ENCODE results near the gene RUNX1. TPM values are rescaled to one million over a fixed set of nuclear protein-coding genes. Genes with fewer than 3 reads are reported as not detected.
A peak's percentile ranks its signal among the peaks of the same experiment; 100 is the strongest.

RUNX1 gene
- total and polyA plus RNA-seq, 8 donors, result 7.5 to 89.6 (median 10.8) TPM

DNA sequence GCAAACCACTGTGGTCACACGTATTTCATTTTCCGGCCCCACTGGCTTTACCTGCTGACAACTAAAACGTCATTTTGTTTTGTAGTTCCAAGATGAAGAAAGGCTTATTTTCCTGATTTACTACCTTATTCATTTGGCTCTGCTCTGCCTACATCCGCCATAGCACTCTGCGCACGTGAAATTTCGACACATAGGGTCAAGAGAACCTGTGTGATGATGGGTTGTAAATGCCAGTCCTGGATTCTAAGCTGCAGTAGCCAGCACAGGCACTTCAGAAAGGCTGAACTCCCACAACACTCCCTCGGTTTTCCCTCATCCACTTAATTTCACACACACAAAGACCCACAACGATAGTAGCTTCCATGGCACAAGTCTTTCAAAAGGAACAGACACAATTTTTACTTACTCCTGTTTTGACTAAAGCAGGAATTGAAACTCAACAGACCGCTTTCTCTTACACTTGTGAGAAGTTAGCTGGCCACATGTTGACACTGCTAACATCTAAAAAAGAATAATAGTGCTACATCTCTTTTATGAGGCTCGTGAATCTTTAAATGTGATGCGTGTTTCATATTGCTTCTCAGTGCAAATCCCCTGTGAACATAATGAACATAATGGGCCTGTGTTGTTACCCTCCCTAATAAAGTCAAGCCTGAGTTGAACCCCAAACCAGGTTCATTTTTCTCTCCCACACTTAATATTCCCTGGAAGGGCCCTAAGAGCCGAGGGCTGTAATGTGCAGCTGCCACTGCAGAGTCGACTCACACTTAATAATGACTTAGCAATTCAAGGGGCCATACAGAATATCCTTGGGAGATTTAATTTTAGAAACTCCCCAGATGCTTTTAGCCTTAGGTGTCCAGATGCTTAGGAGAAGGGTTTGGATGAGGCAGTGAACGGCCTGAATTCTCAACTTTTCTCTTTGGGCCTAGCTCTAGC is 1.5 kb upstream of the RUNX1 start:
- peak overlapping the region; percentile 58 to 77 for H3K27ac ChIP-seq
- H3K9me3 ChIP-seq, result no peaks in the 10 kb centered on the region
- intact Hi-C loops (cut with DNase I), result no loop called here
- DNase-seq (no peak), ATAC-seq (no peak)
- H3K4me3 ChIP-seq, result no peak overlapping the region
- TF ChIP-seq CTCF (IDR thresholded peaks at IDR 0.05), result no peak
- peaks cover 11 to 61% of the 10 kb centered on the region in 2 donors for H3K4me1 ChIP-seq
- H3K36me3 ChIP-seq, result no peaks in the 10 kb centered on the region
- H3K27me3 ChIP-seq, result no peaks in the 10 kb centered on the region

DNA sequence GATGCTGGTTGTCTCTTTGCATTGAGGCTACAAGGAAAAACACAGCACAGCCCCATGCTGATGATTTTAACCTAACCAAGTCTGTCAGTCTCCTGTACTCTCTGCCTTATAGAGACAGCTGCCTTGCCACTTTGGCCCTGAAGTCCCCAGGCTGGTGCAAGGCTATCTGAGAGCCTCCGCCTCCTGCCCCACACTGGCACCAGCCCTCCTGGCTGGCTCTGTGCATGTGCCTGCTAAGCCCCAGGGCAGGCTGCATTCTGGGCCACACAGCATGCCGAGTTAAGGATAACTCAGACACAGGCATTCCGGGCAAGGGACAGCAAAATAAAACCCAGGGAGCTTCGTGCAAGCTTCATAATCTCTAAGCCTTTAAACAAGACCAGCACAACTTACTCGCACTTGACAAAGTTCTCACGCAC is 910 bp downstream of the RUNX1 start:
- intact Hi-C loops (cut with DNase I), result no loop called here
- peaks cover 11 to 76% of the 10 kb centered on the region in 2 donors for H3K4me1 ChIP-seq
- TF ChIP-seq CTCF (IDR thresholded peaks at IDR 0.05), result no peak
- no peaks in the 10 kb centered on the region for H3K27me3 ChIP-seq
- H3K4me3 ChIP-seq, result peak overlapping the region; percentile 20 to 43
- peak overlapping the region; percentile 88 to 93 for H3K27ac ChIP-seq
- ATAC-seq (peak; percentile 29), DNase-seq (peak in 1 of 4 donors; percentile 84)
- no peaks in the 10 kb centered on the region for H3K9me3 ChIP-seq
- H3K36me3 ChIP-seq, result no peaks in the 10 kb centered on the region

DNA sequence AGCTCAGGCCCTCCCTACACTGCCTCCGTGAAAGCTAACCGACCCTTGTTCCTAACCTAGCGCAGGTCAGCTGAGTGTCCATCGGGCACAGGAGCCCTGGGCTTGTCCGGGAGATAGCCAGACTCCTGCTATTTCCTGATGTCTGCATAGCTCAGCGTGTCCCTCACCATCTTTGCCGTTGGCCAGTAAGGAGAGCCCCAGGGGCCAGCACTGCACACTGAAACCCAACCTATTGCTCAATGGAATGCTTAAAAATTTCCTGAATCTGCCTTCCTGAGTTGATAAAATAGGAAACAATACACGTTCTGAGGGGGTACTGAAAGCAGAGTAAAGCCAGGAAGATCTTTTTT is 2.2 kb downstream of the RUNX1 start:
- Histone ChIP-seq H3K4me3 (peak overlapping the region; percentile 12 to 43), H3K4me1 (peaks cover 11 to 71% of the 10 kb centered on the region in 2 donors), H3K9me3 (no peaks in the 10 kb centered on the region), H3K27ac (peak overlapping the region; percentile 79 to 93), H3K27me3 (no peaks in the 10 kb centered on the region), H3K36me3 (no peaks in the 10 kb centered on the region)
- TF ChIP-seq CTCF (IDR thresholded peaks at IDR 0.05), result no peak
- intact Hi-C loops (cut with DNase I), result no loop called here
- DNase-seq (peak in 1 of 4 donors; percentile 64), ATAC-seq (peak; percentile 9)

GRCh38 chr21:35046263-35046624 is 2.9 kb downstream of the RUNX1 start:
- no peaks in the 10 kb centered on the region for H3K9me3 ChIP-seq
- H3K4me3 ChIP-seq, result peak overlapping the region in 1 of 2 donors; percentile 43
- H3K27me3 ChIP-seq, result no peaks in the 10 kb centered on the region
- peak overlapping the region; percentile 79 to 93 for H3K27ac ChIP-seq
- ATAC-seq, result no peak
- intact Hi-C loops (cut with DNase I), result no loop called here
- no peaks in the 10 kb centered on the region for H3K36me3 ChIP-seq
- DNase-seq, result no peak
- H3K4me1 ChIP-seq, result peaks cover 11 to 69% of the 10 kb centered on the region in 2 donors
- no peak for TF ChIP-seq CTCF (IDR thresholded peaks at IDR 0.05)

- ATAC-seq (no peak), DNase-seq (no peak)
- no peaks in the 10 kb centered on the region for H3K9me3 ChIP-seq
- peak overlapping the region in 1 of 2 donors; percentile 93 for H3K27ac ChIP-seq
- TF ChIP-seq CTCF (IDR thresholded peaks at IDR 0.05), result no peak
- H3K27me3 ChIP-seq, result no peaks in the 10 kb centered on the region
- H3K4me3 ChIP-seq, result peak overlapping the region in 1 of 2 donors; percentile 43
- H3K36me3 ChIP-seq, result no peaks in the 10 kb centered on the region
- intact Hi-C loops (cut with DNase I), result no loop called here
- peaks cover 6 to 69% of the 10 kb centered on the region in 2 donors for H3K4me1 ChIP-seq
Observed at GRCh38 chr21:35045542-35046262, 3.4 kb downstream of the RUNX1 start.
